ENCODE results near the gene ALG1.
"Not testable (repeated sequence)": the region's sequence is repeated elsewhere in the genome, so short reads cannot be mapped to it uniquely, and the experiment has no call there.

Gene ALG1

GRCh38 chr16:5044581-5044980, 27.1 kb upstream of the ALG1 start:
- DNase-seq (ENCODE audit: low spot score): not testable (repeated sequence)

- DNase-seq (ENCODE audit: low spot score): no peak
Observed at GRCh38 chr16:5045499-5046115, 26.0 kb upstream of the ALG1 start.

DNA sequence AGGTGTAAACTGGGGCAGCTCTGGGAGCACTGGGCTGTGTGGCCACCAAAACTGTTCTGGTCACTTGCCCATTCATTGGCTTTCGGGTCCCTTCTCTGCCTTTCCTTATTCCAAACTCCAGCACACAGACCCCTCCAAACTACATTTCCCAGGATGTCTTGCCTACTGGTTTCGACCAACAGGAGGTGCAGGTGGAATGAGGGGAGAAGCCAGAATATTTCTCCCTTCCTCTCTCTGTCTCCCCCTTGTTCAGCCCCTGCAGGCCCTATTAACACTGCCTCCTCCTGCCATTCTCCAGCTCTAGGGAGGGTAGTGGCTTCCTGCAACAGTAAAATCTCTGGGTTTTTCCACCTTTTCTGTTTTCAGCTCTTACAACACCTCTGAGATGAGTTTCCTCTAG, 24.7 kb upstream of the ALG1 start:
- no peak for DNase-seq (ENCODE audit: low spot score)

DNA sequence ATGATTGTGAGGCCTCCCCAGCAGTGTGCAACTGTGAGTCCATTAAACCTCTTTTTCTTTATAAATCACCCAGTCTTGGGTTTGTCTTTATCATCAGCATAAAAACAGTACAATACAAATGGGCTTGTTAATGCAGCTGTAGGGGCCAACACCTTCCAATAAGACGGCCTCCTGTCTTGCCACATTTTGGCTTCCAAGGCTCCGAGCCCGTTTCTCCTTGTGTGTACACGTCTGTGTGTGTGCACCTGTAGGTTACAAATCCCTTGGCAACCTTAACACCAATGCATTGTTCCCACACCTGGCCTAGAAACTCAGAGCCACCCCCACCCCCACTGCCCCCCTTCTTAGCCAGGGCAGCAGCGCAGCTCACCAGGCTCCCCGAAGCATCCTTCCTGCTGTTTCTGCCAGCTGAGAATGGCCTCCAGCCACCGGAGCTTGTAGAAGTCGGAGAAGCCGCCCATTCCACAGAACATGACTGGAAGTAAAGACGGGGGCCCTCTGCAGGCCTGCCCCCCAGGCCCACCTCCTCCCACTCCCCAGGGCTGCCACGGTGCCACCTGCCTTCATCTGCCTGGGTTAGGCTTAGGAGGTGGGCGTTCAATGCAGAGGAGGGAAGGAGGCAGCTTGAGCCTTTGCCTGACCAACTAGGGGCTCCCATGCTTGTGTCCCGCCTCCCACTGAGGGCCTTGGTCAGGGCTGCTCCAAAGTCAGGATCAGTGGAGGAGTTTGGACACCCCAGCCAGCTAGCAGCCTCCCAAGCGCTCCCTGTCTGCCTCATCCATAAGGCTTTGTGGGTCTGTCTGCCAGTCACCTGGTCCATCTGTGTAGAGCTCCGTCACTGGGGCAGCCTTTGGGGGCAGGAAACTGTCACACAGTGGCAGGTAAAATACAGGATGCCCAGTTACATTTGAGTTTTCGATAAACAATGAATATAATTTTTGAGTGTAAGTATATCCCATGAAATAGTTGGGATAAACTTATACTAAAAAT, 16.5 kb upstream of the ALG1 start:
- no peak for DNase-seq (ENCODE audit: low spot score)

GRCh38 chr16:5056352-5056751, 15.3 kb upstream of the ALG1 start:
- peak; percentile 54 for DNase-seq (ENCODE audit: low spot score)

GRCh38 chr16:5058476-5058875, 13.2 kb upstream of the ALG1 start:
- DNase-seq (ENCODE audit: low spot score): no peak

DNA sequence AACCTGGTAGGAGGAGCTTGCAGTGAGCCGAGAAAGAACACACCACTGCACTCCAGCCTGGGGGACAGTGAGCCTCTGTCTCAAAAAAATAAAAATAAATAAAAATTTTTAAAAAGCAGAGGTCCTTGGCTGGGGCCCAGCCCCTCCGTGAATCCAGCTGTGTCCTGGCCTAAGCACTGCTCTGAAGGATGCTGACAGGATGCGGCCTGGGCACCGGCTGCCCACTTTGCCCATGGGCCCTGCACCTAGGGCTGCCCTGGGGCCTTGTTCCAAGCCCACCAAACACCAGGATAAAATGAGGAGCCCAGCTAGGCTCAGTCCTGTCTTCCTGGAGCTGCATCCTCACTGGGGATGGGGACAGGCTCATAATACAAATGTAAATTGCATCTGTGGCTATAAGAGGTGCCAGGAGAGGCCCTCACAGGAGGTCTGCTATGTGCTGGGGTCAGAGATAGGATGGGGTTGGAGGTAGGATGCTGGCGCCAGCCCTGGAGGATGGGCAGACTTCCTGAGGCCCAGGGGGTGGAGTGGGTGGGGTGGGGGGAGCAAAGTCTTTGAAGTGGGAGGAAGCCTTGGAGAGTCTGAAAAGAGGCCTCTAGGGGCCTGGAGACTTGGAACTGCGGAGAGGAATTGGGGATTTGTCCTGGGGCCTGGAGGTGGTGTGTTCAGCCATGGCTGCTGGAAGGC, 12.1 kb upstream of the ALG1 start:
- DNase-seq (ENCODE audit: low spot score): no peak

DNA sequence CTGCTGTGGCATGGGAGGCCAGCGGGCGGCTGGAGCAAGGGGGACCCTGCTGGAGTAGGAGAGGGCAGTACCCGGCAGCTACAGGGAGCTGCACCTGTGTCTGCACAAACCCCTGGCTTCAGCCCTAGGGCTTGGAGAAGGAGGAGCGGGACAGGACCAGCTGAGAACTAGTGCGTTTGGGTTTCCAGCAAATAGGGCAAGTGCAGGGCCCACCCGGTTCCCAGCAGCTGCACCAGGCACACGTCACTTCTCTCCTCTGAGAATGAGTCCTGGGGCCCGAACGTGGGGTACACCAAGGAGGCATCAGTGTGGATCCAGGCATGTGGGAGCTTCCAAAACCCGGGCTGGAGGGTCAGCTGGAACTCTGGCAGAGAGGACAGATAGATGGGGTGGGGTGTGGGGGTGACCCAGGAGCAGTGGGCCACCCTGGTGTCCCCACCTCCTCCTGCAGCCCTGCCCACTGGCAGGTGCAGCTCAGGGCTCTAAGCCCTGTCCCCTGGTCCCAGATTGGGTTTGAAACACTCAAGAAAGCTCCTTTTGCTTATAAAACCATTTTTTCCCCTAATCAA, 11.5 kb upstream of the ALG1 start:
- no peak for DNase-seq (ENCODE audit: low spot score)

DNA sequence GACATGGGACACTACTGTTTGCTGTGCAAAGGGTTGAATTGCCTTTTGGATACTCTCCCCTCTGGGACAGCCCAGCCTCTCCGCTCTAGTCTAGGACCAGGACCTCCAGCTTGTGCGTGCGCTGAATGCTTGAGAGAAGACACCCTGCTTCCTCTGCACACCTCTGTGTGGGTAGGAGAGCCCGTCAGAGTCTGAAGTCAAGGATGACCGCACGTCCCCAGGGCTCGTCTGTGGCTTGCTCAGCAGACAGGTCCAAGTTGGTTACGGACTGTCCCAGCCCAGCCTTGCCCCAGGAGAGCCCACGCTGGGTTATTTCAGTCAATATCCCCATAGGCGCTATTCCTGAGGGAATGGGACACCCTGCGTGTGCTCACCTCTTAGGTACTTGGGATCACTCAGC, 9.6 kb upstream of the ALG1 start:
- DNase-seq (ENCODE audit: low spot score): no peak

DNA sequence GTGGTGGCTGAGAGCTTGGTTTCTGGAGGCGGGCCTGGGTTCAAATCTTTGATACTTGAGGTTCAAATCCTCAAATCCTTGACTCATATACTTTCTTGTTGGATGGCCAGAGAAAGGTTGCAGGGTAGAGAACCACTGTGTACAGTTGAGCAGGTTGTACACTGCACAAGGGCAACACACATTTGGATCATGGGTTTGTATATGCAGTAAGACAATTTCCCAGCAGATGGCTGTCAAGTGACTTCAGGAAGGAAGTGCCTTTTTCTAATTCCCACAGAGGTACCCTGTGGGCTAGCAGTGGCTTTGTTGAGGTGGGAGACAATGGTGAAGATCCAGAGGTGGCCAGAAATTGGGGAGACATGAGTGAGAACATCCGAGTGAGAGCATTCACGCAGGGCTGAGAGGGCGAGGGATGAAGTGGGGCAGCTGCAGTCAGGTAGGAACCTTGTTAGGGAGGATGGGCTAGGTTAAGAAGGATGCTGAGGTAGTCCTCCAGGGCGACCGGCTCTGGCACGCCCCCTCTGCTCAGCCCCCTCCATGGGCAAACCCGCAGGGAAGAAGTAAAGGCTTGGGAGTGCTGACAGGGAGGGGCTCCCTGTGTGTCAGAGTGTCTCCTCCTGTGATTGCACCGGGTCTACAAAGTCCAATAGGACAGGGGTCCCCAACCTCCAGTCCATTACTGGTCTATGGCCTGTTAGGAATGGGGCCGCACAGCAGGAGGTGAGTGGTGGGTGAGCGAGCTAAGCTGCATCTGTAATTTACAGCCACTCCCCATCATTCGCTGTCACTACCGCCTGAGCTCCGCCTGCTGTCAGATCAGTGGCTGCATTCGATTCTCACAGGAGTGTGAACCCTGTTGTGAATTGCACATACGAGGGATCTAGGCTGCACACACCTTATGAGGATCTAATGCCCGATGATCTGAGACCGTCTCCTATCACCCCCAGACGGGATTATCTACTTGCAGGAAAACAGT, 8.6 kb upstream of the ALG1 start:
- DNase-seq (ENCODE audit: low spot score): no peak

- no peak for DNase-seq (ENCODE audit: low spot score)
Observed at GRCh38 chr16:5064915-5065314, 6.7 kb upstream of the ALG1 start.

GRCh38 chr16:5065326-5065725, 6.3 kb upstream of the ALG1 start:
- no peak for DNase-seq (ENCODE audit: low spot score)

GRCh38 chr16:5065813-5066212, 5.8 kb upstream of the ALG1 start, which contains the start of gene C16orf89:
C16orf89 (minus strand) TSS chr16:5065956; CDS start chr16:5065908, 48 bp downstream.
- no peak for DNase-seq (ENCODE audit: low spot score)

DNA sequence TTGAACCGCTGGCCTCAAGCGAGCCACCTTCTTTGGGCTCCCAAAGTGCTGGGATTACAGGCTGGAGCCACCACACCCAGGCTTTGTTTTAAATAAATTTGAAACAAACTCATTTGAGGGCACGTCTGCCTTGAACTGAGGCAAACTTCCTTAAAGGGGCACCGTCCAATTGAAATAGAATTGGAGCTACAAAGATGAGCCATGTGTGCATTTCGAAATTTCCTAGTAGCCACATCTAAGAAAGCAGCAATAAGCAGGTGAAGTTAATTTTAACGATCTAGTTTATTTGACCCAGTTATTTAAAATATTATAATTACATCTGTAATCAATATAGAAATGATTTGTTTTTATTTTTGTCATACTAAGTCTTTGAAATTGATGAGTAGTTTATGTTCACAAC, 5.1 kb upstream of the ALG1 start:
- no peak for DNase-seq (ENCODE audit: low spot score)

DNA sequence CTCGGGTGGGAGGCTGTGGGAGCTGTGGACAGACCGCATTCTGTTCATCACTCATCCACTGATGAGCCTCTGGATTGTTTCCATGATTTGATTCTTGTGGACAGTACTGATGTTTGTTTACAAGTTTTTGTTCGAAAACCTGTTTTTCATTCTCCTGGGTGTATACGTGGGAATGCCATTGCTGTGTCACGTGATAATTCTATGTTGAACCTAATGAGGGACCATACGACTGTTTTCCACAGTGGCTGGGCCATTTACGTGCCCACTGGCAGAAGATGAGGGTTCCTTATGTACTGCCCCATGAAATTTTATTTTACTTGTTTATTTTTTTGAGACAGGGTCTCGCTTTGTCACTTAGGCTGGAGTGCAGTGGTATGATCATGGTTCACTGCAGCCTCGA, 2.6 kb upstream of the ALG1 start:
- no peak for DNase-seq (ENCODE audit: low spot score)

DNA sequence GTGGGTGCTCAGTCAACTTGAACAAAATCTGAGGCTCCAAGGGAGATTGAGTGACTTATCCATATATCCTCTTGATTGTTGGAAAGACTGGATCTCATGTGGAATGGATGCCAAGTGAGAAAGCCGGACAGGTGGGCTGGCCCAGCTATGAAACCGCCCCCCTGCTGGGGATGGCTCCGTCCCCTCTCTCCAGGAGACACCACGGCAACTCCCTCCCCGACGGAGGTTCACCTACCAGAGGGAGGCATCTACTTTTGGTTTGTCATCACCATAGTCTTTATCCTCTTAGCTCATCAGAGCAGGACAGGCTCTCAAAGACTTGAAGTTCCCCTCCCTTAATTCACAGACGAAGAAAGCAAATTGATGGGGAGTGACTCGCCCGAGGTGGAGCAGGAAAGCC, 1.8 kb upstream of the ALG1 start:
- no peak for DNase-seq (ENCODE audit: low spot score)

GRCh38 chr16:5070431-5071186, 1.0 kb upstream of the ALG1 start:
- no peak for DNase-seq (ENCODE audit: low spot score)

DNA sequence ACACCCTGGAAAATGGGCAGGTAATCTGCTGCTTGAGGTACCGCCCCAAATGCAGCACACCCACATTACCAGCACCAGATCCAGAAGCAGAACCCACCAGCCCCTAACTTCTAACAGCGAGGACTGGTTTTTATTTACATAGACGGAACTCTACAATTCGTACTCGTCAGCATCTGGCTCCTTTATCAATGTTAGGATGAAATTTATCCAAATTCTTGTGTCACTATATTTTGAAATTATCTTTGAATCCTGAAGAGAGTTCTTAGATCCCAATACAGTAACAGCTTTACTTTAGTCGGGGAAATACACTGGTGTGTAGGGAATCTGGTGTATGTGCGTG, 332 bp upstream of the ALG1 start:
- DNase-seq (ENCODE audit: low spot score): no peak

DNA sequence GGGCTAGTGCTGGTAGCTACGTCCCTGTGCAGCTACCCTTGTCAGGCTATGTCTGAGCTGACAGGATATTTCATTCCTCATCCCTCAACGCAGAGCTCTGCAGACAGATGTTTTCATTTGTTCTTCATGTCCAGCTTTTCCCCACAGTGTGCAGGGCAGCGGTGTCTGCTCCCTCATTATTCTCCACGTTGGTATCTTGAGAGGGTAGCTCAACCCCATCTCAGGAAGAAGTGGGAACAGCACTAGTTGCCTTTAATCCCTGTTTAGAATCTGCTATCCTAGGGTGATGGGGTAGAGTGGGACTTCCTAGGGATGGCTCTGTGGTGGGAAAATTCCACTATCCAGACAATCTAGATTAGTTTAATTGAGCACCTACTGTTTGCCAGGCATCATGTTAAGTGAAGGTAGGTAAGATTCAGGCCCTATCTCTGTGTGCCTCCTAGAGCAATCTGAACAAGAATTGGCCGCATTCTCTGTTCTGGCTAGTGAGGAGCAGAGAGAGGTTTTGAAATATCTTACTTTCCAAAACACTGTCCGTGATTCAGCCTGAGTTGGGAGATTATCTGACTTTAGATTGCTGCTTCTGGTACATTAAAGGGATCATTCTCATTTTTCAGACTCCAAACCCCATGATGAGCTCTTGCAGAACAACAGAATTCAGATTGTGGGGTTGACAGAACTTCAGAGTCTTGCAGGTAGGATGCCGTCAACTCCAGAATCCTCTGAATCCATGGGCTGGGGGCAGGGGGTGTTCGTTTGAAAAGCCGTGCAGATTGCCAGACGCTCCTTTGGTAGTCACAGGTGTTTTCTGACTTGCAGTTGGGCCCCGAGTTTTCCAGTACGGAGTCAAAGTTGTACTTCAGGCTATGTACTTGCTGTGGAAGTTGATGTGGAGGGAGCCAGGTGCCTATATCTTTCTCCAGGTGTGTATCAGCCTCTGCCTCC, 963 bp downstream of the ALG1 start:
- DNase-seq (ENCODE audit: low spot score): no peak

DNA sequence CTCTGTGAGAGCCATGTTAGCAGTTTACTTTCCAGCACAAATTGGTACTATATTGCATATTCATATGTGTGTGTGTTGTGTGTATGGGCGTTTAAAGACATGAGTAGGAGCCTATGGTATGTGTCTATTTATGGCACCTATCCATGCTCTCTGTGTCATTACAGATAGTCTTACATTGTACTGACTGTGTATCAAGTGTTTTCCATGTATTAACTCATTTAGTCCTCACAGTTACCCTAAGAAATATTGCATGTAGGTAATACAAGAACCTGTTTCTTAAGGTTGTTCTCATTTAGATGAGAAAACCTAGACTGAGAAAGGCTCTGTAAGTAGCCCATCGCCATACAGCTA, 1.6 kb downstream of the ALG1 start:
- DNase-seq (ENCODE audit: low spot score): no peak

All from hematopoietic multipotent progenitor cell treated with erythropoietin and hydrocortisone succinate and interleukin-3 and kit ligand, for 17 days (in vitro differentiated cells).